ENCODE measurements around the gene C19orf44.

Gene C19orf44

DNA sequence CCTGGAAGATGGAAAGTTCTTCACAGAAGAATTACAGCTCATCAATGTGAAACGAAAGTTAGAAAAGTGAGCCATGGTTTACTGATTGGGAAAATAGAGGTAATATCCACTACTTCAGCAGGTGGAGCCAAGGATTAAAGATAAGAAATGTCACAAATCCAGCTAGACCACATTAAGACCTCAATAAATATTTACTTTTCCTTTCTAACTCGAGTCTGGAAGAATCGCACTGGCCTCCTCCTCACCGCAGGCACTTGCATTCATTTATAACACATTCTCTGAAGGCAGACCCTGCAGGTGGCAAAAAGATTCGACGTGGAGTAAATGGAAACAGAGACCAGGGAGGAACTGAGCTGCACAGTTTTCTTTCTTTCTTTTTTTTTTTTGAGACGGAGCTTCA lies 68.6 kb downstream of the C19orf44 start:
- no peak for DNase-seq (ENCODE audit: low read depth, low spot score)
- H3K4me3 ChIP-seq (ENCODE audit: low read depth, low read length) = no peak overlapping the region
- in situ Hi-C loops (cut with HindIII; ENCODE audit: low sequenced_read_pairs) = no loop called here
- TF ChIP-seq, protein P1, sequence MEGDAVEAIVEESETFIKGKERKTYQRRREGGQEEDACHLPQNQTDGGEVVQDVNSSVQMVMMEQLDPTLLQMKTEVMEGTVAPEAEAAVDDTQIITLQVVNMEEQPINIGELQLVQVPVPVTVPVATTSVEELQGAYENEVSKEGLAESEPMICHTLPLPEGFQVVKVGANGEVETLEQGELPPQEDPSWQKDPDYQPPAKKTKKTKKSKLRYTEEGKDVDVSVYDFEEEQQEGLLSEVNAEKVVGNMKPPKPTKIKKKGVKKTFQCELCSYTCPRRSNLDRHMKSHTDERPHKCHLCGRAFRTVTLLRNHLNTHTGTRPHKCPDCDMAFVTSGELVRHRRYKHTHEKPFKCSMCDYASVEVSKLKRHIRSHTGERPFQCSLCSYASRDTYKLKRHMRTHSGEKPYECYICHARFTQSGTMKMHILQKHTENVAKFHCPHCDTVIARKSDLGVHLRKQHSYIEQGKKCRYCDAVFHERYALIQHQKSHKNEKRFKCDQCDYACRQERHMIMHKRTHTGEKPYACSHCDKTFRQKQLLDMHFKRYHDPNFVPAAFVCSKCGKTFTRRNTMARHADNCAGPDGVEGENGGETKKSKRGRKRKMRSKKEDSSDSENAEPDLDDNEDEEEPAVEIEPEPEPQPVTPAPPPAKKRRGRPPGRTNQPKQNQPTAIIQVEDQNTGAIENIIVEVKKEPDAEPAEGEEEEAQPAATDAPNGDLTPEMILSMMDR (IDR thresholded peaks at IDR 0.05; ENCODE audit: low read depth, low read length) = no peak

DNA sequence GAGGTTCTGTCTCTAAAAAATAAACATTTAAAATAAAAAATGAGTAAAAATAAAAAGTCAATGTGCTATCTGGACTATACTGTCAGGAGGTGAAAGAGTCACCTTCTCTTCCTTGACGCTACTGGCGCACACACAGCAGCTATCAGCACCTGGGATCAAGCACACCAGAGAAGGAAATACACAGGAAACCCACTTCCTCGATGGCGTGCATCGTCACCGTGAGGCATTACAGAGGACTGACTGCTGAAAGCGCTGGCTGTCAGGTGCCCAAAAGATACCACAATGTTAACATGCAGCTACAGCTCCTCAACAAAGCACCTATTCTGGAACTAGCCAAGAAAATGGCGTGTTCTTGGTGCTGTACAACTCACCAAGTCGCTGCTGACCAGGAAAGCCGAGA lies 70.0 kb downstream of the C19orf44 start:
- TF ChIP-seq, protein P1 (IDR thresholded peaks at IDR 0.05; ENCODE audit: low read depth, low read length) = no peak
- DNase-seq (ENCODE audit: low read depth, low spot score) = no peak

DNA sequence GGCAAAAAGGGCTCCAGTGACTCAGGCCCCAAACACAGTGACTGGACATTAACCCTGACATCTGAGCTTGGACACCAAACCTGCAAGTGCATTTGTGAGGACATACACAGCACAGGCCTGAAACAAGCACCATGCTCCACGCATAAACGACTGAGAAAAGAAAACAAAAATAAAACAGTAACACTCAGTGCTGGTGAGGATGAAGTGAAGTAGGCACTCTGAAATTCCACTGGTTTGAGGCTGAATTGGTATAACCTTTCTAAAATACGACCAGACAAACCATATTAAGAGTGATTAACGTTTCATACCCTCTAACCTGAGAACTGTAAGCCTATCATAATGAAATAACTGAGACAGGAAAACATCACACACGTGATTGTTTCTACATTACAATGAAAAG lies 70.5 kb downstream of the C19orf44 start:
- in situ Hi-C loops (cut with HindIII; ENCODE audit: low sequenced_read_pairs) = no loop called here
- no peak for DNase-seq (ENCODE audit: low read depth, low spot score)
- TF ChIP-seq, protein P1 (IDR thresholded peaks at IDR 0.05; ENCODE audit: low read depth, low read length) = no peak
- H3K4me3 ChIP-seq (ENCODE audit: low read depth, low read length) = no peak overlapping the region

More for the DNA sequence above, 70.0 kb downstream of the C19orf44 start:
- in situ Hi-C loops (cut with HindIII; ENCODE audit: low sequenced_read_pairs) = no loop called here
- no peak overlapping the region for H3K4me3 ChIP-seq (ENCODE audit: low read depth, low read length)

DNA sequence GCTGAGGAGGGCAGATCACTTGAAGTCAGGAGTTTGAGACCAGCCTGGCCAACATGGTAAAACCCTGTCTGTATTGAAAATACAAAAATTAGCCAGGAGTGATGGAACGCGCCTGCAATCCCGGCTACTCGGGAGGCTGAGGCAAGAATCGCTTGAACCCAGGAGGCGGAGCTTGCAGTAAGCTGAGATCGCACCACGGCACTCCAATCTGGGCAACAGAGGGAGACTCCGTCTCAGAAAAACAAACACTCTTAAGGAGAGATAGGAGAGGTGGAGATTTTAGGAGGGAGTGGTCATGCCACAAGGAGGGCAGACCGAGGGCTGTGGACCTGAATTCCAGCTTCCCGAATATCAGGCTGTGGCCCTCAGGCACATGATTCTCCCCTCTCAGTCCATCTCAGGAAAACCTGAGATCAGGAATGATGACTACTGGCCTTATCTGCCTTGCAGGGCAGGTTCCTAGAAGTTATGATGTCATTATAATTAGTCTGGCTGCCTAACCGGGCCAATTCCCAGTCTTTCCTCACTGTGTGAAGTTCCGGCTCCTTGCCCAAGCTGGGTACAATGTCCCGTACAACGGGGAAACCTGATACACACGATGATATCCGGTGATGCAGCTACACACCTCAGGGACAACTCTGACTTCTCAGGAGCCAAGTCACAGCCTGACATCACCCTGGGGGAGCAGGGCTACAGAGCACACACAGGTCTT lies 73.6 kb downstream of the C19orf44 start:
- TF ChIP-seq, protein P1 (IDR thresholded peaks at IDR 0.05; ENCODE audit: low read depth, low read length) = no peak
- in situ Hi-C loops (cut with HindIII; ENCODE audit: low sequenced_read_pairs) = no loop called here
- DNase-seq (ENCODE audit: low read depth, low spot score) = no peak
- no peak overlapping the region for H3K4me3 ChIP-seq (ENCODE audit: low read depth, low read length)

Measured in astrocyte of the spinal cord (primary cell).